WTC11 (cell line): ENCODE data around the gene ABCG1.

ENCODE experiments used
- CTCF ChIP-seq: fragments of 200-600 bp; IDR thresholded peaks from 2 replicates; pipeline ENCODE4 v1.8.0; 2022; ENCODE audit warnings: antibody characterized with exemption
- JUN ChIP-seq: sonication (generic); formaldehyde crosslinking; IDR thresholded peaks from 2 replicates; pipeline ENCODE4 v1.8.0; 2023; ENCODE audit warnings: mild to moderate bottlenecking, missing genetic modification reagents
- NR2C2 ChIP-seq: sonication (generic); formaldehyde crosslinking; IDR thresholded peaks from 2 replicates; pipeline ENCODE4 v1.8.0; 2022; ENCODE audit warnings: mild to moderate bottlenecking, missing genetic modification reagents

- no peak for TF ChIP-seq NR2C2 (CRISPR knock-in tag)
- no peak for TF ChIP-seq CTCF
- TF ChIP-seq JUN (CRISPR knock-in tag) = no peak
These were observed 72.2 kb downstream of the ABCG1 start for GRCh38 chr21:42291003-42291750.
